Measurements from ENCODE around the gene NEFH.

- TF ChIP-seq CTCF (IDR thresholded peaks at IDR 0.05; ENCODE audit: extremely low read depth in 1 of 2, insufficient read depth in 1 of 2, low read depth in 1 of 2, low read length in 2 of 2) (no peak), POLR2A (IDR thresholded peaks at IDR 0.05; ENCODE audit: low read depth, low read length) (no peak), EZH2 (IDR thresholded peaks at IDR 0.05; ENCODE audit: borderline replicate concordance, low read depth, low read length, severe bottlenecking) (no peak), POLR2AphosphoS5 (IDR thresholded peaks at IDR 0.05; ENCODE audit: insufficient read depth, low read depth, low read length) (no peak), MYC (IDR thresholded peaks at IDR 0.05; ENCODE audit: low read depth, low read length) (no peak), FOS (IDR thresholded peaks at IDR 0.05; ENCODE audit: borderline replicate concordance, insufficient read depth, low read length) (no peak)
These were observed 29.8 kb upstream of the NEFH start for GRCh38 chr22:29450222-29450621.
